Muscle of back (tissue), 11 donors: ENCODE data around the gene TMEM82. TPM values are rescaled to one million over a fixed set of nuclear protein-coding genes. Genes with fewer than 3 reads are reported as not detected.

Experiments used
- DNase-seq, 3 donors: peaks; one replicate each; pipeline versions ENCODE4 v3.0.0 to v3.0.0-alpha.2; 2013
- polyA plus RNA-seq, 10 donors: library from polyadenylated mRNA; unstranded; fragments of 120-200 nt; gene quantifications; one replicate each; pipeline ENCODE4 v1.2.1, GENCODE V29; 2013; ENCODE audit not compliant: insufficient read length in 10 of 10

Gene TMEM82
- polyA plus RNA-seq, 10 donors: not detected

- DNase-seq: no peak
Observed at GRCh38 chr1:15777909-15778707, 35.8 kb downstream of the TMEM82 start.

- DNase-seq: no peak
Observed at GRCh38 chr1:15785683-15786082, 43.4 kb downstream of the TMEM82 start.

- no peak for DNase-seq
Observed at GRCh38 chr1:15786581-15786980, 44.3 kb downstream of the TMEM82 start.

- no peak for DNase-seq
Observed at GRCh38 chr1:15788624-15789301, 46.5 kb downstream of the TMEM82 start.

GRCh38 chr1:15796086-15796462, 53.8 kb downstream of the TMEM82 start:
- no peak for DNase-seq

Other genes starting within 250 kb of the TMEM82 start
- gene CASP9, start 218.3 kb upstream of the TMEM82 start, polyA plus RNA-seq: 10 to 100 TPM; 12.6 to 21.4 (median 15.3) TPM
- gene DNAJC16, start 215.7 kb upstream of the TMEM82 start, polyA plus RNA-seq: 10 to 100 TPM; 11.7 to 19.7 (median 15.4) TPM
- 1 to 10 TPM; 1.3 to 3.7 (median 2.7) TPM for gene AGMAT, start 157.4 kb upstream of the TMEM82 start, polyA plus RNA-seq
- gene DDI2, start 125.0 kb upstream of the TMEM82 start, polyA plus RNA-seq: 10 to 100 TPM; 12.5 to 25.8 (median 18.9) TPM
- gene PLEKHM2, start 58.2 kb upstream of the TMEM82 start, polyA plus RNA-seq: 10 to 100 TPM; 41.2 to 53.9 (median 46.7) TPM
- gene SLC25A34, start 6.2 kb upstream of the TMEM82 start, polyA plus RNA-seq: 1 to 10 TPM; 2.1 to 7.1 (median 4.6) TPM
- gene FBLIM1, start 16.3 kb downstream of the TMEM82 start, polyA plus RNA-seq: 10 to 100 TPM; 18.3 to 38.6 (median 27.5) TPM
- gene UQCRHL, start 65.2 kb downstream of the TMEM82 start, polyA plus RNA-seq: 1 to 10 TPM in 5 of 10 donors, under 1 TPM in 5; 0.67 to 2.2 (median 0.95) TPM
- gene SPEN, start 105.2 kb downstream of the TMEM82 start, polyA plus RNA-seq: 10 to 100 TPM; 28.0 to 40.5 (median 34.9) TPM
- gene ZBTB17, start 233.6 kb downstream of the TMEM82 start, polyA plus RNA-seq: 10 to 100 TPM; 16.9 to 33.7 (median 23.1) TPM